Vagina (tissue), 2 donors: ENCODE data around the gene PTPN21.

Source experiments
- CTCF ChIP-seq, 3 experiments: fragments of 450-650 bp in 2 of 3; fragments of 200-600 bp in 1 of 3; sonication (generic) in 1 of 3; IDR thresholded peaks; one replicate each; pipeline ENCODE4 v1.5.1; 2017 to 2019; ENCODE audit warnings: antibody characterized with exemption in 3 of 3, mild to moderate bottlenecking in 2 of 3, moderate library complexity in 2 of 3
- POLR2A ChIP-seq, 2 donors: fragments of 450-650 bp; IDR thresholded peaks; one replicate each; pipeline ENCODE4 v1.6.1; 2017; ENCODE audit warnings: antibody characterized with exemption in 2 of 2, mild to moderate bottlenecking in 2 of 2, moderate library complexity in 2 of 2

- TF ChIP-seq CTCF (IDR thresholded peaks at IDR 0.05) (no peak), POLR2A (IDR thresholded peaks at IDR 0.05) (no peak)
These were observed 102.6 kb downstream of the PTPN21 start for GRCh38 chr14:88452231-88452630.
